ENCODE results near the gene MIXL1.

GRCh38 chr1:226261818-226262217, 38.4 kb downstream of the MIXL1 start:
- TF ChIP-seq EZH2 (IDR thresholded peaks at IDR 0.05; ENCODE audit: insufficient read depth, poor library complexity, severe bottlenecking): no peak
- no peak for TF ChIP-seq EZH2phosphoT487 (IDR thresholded peaks at IDR 0.05; ENCODE audit: insufficient read depth, low read depth)
